Kidney glomerular epithelial cell (primary cell): ENCODE measurements around the gene ADIG.

Experiments used
- DNase-seq: peaks from one replicate; lab custom pipeline; 2025; lab: John Stamatoyannopoulos, UW

ADIG gene

GRCh38 chr20:38633577-38634093 is 52.6 kb downstream of the ADIG start:
- peak; percentile 38 for DNase-seq

- no peak for DNase-seq
Measured at GRCh38 chr20:38635721-38636288, 54.8 kb downstream of the ADIG start.
